NCI-H2227 treated with DMSO at 0.1 percent for 48 hours (cell line): ENCODE measurements around the gene POLH.
"Not testable (repeated sequence)": the region's sequence is repeated elsewhere in the genome, so short reads cannot be mapped to it uniquely, and the experiment has no call there.

ENCODE experiments used
- DNase-seq: peaks from one replicate; lab custom pipeline; 2025; lab: John Stamatoyannopoulos, UW

The POLH gene

GRCh38 chr6:43575772-43576551 is at the start of gene POLH, which contains the start of gene XPO5:
TSS of gene POLH (plus strand) at chr6:43576185. CDS start at chr6:43582320, 6,135 bp downstream.
TSS of gene XPO5 (minus strand) at chr6:43576038. CDS start at chr6:43575864, 174 bp downstream.
- DNase-seq: peak; percentile 92

DNA sequence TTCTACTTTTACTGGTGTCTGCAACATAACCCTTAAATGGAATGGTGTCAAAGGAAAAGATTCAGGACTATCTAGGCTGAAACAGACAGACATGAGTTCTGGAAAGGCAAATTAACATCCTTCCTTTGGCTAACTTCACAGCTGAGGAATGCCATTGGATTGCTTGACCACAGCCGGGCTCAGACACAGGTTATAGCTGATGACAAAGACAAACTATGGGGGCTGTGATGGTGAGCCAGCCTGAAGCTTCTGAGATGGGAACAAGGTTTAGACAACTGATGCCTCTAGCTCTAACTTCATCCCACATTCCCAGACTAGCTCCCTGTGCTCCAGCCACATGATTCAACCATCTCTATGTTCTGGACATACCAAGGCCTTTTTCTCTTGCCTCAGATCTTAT is 43.8 kb upstream of the POLH start:
- DNase-seq: no peak

- DNase-seq: not testable (repeated sequence)
These were observed 37.0 kb upstream of the POLH start for GRCh38 chr6:43538986-43539385.

DNA sequence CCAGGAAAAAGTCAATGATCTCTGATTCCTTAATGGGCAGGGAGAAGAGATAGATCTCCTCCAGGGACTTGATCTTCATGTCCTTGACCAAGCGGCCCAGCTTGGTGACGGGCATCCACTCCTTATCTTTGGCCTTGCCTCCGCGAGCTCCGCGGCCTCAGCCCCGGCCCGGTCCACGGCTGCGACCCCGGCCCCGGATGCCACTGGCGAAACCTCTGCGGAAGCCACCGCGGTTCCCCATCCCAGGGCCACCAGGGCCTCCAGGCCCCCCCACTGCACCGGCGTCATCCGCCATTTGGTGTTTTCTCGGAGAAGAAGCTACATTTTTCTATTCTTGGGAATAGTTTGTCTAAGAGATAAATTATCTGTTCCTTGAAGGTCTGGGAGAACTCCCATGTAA is 36.6 kb upstream of the POLH start:
- DNase-seq: not testable (repeated sequence)

GRCh38 chr6:43540507-43540906 is 35.5 kb upstream of the POLH start:
- no peak for DNase-seq

DNA sequence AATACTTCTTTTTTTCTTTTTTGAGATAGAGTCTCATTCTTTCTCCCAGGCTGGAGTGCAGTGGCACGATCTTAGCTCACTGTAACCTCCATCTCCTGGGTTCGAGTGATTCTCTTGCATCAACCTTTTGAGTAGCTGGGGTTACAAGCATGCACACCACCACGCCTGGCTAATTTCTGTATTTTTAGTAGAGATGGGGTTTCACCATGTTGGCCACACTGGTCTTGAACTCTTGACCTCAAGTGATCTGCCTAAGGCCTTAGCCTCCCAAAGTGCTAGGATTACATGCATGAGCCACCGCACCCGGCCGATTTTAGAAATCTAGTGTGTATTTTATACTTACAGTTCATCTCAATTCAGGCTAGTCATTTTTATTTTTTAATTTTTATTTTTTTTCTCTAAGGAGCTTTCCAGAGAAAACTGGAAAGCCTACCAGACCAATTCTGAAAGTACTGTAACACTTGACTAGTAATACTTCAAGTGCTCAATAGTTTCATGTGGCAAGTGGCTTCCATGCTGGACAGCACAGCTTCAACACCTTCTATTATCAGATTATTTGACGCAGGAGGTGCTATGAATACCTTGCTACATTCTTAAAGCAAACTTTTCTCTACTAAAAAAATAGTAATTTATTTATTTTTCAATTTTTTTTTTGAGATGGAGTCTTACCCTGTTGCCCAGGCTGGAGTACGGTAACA is 34.1 kb upstream of the POLH start:
- no peak for DNase-seq

DNA sequence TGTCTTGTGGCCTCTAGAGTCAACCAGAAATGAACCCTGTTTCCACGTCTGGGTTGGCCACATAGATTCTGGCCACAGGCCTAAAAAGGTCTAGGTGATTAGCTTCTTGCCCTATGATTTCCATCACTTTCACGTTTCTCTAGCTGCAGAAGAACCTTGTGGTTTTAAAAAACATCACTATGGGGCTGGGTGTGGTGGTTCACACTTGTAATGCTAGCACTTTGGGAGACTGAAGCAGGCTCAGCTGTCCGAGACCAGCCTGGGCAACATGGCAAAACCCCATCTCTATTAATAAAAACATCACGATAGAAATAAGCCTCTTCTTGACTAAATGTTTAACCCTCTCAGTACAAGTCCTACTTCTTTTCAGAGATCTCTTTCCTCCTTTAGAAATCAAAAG is 31.5 kb upstream of the POLH start:
- no peak for DNase-seq

DNA sequence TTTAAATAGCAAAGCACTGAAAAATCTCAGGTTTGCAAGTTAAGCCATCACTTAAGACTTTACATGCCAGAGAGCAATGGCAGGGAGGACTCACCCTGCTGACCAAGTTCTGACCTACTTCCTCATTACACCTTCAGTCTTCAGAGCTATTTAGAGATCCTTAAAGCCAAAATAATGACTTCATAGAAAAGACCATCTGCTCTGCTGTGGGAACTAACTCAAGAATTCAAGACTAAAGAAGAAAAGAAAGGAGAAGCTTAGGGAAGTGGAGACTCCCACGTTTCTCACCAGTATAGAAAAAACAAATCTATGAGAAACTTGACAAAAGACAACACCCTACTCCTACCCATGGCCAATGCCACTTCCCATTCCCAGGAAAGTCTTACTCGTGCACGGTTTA is 28.8 kb upstream of the POLH start:
- DNase-seq: no peak

GRCh38 chr6:43557620-43558019 is 18.4 kb upstream of the POLH start:
- not testable (repeated sequence) for DNase-seq

GRCh38 chr6:43559328-43559727 is 16.7 kb upstream of the POLH start:
- no peak for DNase-seq

- DNase-seq: no peak
These were observed 5.0 kb upstream of the POLH start for GRCh38 chr6:43570876-43571441.

- no peak for DNase-seq
These were observed 4.0 kb upstream of the POLH start for GRCh38 chr6:43572015-43572414.

DNA sequence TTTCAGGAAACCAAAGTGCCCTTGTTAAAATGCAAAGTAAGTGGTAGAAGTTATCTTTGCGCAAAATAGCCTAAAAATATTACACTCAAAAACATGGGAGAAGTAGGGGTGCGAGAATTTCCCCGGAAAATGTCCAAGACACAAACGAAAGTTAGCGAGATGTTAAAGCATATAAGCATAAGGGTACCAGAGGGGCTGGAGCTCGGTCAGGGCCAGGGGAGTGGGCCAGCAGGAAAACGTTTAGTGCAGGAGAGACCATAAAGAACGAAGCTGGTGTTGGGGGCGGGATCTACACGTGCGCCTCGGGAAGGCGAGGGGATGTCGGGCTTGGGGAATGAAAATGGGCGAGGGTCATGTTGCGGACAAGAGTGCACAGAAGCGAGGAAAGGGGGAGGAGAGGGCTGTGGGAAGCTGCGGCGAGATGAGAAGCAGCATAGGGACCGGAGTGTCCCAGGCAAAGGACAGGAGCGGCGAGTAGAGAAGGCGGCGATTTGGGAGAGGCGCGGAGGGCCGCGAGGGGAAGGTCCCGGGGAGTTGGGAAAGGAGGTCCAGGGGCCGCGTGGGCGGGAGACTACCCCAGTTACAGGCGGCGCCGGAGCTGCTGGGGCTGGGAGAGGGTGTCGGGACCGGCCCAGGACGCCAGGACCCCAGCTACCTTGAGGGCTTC is 747 bp upstream of the POLH start:
- peak; percentile 13 for DNase-seq

DNA sequence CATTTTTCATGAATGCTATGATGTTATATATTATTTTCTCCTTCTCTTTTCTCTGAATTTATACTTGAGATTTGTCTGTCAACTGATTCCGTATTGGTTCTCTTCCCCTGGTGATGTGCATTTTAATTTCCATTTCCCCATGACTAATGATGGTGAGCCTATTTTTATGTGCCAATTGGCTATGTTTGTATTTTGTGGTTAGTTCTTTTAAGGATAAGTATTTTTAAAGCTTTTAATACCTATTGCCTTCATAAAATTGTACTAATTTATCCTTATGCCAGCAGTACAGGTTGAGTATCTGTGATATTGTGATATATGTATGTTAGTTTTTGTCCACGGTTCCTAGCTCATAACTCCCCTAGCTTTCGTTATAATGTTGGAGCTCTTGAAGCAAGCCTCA is 2.8 kb downstream of the POLH start:
- DNase-seq: no peak

GRCh38 chr6:43579171-43579570 is 3.2 kb downstream of the POLH start:
- no peak for DNase-seq

DNA sequence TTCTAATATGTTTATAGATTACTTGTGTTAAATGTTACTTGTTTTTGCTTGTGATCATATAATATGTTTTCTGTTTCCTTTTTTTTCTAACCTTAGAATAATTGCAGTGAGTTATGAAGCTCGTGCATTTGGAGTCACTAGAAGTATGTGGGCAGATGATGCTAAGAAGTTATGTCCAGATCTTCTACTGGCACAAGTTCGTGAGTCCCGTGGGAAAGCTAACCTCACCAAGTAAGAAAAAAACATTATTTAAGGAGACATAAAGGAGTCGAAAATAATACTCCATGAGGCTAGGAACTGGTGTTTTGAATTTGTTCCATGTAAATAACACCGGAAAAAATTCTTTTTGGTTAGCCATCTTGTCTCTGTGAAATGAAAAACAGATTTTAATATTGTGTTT is 6.9 kb downstream of the POLH start:
- no peak for DNase-seq

GRCh38 chr6:43584892-43585570 is 9.0 kb downstream of the POLH start:
- DNase-seq: no peak

DNA sequence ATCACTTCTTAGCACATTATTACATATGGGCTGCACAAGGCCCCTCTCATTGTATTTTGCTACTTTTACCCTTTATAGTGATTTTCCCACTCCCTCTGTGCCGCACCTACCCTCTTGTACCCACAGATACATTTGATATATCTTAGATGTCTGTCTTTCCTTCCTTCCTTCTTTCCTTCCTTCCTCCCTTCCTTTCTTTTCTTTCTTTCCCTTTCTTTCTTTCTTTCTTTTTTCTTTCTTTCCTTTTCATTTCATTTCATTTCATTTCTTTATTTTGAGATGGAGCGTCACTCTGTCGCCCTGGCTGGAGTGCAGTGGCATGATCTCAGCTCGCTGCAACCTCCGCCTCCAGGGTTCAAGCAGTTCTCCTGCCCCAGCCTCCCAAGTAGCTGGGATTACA is 12.2 kb downstream of the POLH start:
- no peak for DNase-seq

GRCh38 chr6:43589564-43589963 is 13.6 kb downstream of the POLH start:
- not testable (repeated sequence) for DNase-seq

DNA sequence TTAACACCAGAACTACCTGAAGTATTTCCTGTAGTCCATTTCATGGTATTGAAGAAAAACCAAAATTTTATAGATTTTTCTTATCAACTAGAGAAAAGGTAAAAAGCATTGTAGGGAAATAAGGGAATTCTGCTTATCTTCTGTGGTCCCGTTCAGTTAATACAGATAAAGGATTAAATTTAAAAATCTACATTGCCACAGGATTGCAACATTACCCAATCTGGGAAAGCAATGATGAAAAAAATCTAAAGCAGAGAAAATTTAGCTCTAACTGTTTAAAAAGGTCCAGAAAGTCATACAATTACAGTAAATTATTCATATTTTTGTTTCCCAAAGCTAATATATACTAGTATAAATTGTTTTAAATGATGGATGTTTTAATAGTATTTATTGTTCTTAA is 18.0 kb downstream of the POLH start:
- DNase-seq: no peak

DNA sequence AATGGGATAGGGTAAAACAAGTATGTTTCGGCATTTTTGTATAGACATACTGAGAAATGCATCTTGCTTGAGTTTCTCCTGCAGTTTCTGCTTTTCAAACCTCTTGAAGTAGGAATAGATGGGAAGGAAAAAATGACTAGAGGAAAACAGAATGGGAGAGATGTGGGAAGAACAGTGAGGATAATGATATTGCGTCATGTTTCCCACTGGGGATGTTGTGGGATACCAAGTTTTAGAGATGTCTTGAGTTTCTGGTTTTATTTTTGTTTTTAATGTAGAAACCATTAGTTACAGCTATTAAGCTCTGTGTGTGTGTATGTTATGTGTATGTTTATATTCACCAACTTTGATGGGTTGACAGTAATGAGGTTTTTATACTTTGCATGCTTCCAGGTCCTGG is 24.6 kb downstream of the POLH start:
- no peak for DNase-seq

DNA sequence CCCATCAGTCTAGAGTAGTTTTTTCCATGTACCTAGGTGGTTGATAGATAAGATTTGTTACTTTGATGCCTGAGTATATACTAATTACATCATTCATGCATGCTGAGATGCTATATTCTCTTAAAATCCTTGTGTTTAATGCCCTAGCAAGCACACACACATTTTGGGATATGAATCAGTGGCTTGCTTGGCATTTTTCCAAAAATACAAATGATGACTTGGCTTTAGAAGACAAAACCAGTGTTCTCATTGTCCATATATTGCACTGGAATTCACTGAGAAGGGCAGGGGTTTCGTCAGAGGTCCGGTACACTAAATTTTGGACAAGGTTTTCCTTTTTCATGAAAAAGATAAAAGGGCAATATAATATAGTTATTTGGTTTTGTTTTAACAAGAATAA is 28.2 kb downstream of the POLH start:
- no peak for DNase-seq
